ENCODE data around the gene ACAD10.
"Not testable (repeated sequence)": the region's sequence is repeated elsewhere in the genome, so short reads cannot be mapped to it uniquely, and the experiment has no call there.

The ACAD10 gene

GRCh38 chr12:111720457-111720856, 34.6 kb downstream of the ACAD10 start:
- Histone ChIP-seq H3K4me1 (ENCODE audit: control insufficient read depth, low read length) (peaks cover 9% of the 10 kb centered on the region), H3K36me3 (ENCODE audit: control insufficient read depth, low read length) (peaks cover 36% of the 10 kb centered on the region), H3K79me2 (ENCODE audit: control insufficient read depth, low read length) (no peaks in the 10 kb centered on the region), H4K20me1 (ENCODE audit: control insufficient read depth, insufficient read depth, low read depth, low read length) (no peaks in the 10 kb centered on the region), H3K4me3 (ENCODE audit: low read length) (no peak overlapping the region), H3K9me2 (replicated peaks; ENCODE audit: control insufficient read depth, low read length) (no peaks in the 10 kb centered on the region), H3K27me3 (ENCODE audit: control insufficient read depth, low read length) (no peaks in the 10 kb centered on the region), H3F3A (ENCODE audit: control insufficient read depth, insufficient read depth) (0 out of 2 replicates have a peak, but pooled peaks cover 7% of the 10 kb centered on the region), H3K27ac (ENCODE audit: low read depth, low read length) (no peak overlapping the region), H3K4me2 (ENCODE audit: low read length) (no peak overlapping the region), H3K9me3 (ENCODE audit: control insufficient read depth, insufficient read depth, low read length) (no peaks in the 10 kb centered on the region)
- TF ChIP-seq CTCF (IDR thresholded peaks at IDR 0.05; ENCODE audit: low read depth, low read length, poor library complexity, severe bottlenecking): no peak
- TF ChIP-seq EZH2phosphoT487 (IDR thresholded peaks at IDR 0.05; ENCODE audit: borderline replicate concordance, low read length): no peak

GRCh38 chr12:111723646-111724360, 38.0 kb downstream of the ACAD10 start:
- H3K4me3 ChIP-seq (ENCODE audit: low read length); H3F3A ChIP-seq (ENCODE audit: control insufficient read depth, insufficient read depth); H3K79me2 ChIP-seq (ENCODE audit: control insufficient read depth, low read length); H3K9me3 ChIP-seq (ENCODE audit: control insufficient read depth, insufficient read depth, low read length); H3K9me2 ChIP-seq (replicated peaks; ENCODE audit: control insufficient read depth, low read length); H3K27me3 ChIP-seq (ENCODE audit: control insufficient read depth, low read length); H3K27ac ChIP-seq (ENCODE audit: low read depth, low read length); H3K4me2 ChIP-seq (ENCODE audit: low read length); H4K20me1 ChIP-seq (ENCODE audit: control insufficient read depth, insufficient read depth, low read depth, low read length): not testable (repeated sequence)
- Histone ChIP-seq H3K4me1 (ENCODE audit: control insufficient read depth, low read length) (peaks cover 35% of the 10 kb centered on the region), H3K36me3 (ENCODE audit: control insufficient read depth, low read length) (peaks cover 30% of the 10 kb centered on the region)

GRCh38 chr12:111728795-111729194, 42.9 kb downstream of the ACAD10 start:
- no peaks in the 10 kb centered on the region for H3K9me2 ChIP-seq (replicated peaks; ENCODE audit: control insufficient read depth, low read length)
- TF ChIP-seq CTCF (IDR thresholded peaks at IDR 0.05; ENCODE audit: low read depth, low read length, poor library complexity, severe bottlenecking) (no peak), EZH2phosphoT487 (IDR thresholded peaks at IDR 0.05; ENCODE audit: borderline replicate concordance, low read length) (no peak)
- peak overlapping the region; percentile 92 for H3K4me2 ChIP-seq (ENCODE audit: low read length)
- H4K20me1 ChIP-seq (ENCODE audit: control insufficient read depth, insufficient read depth, low read depth, low read length): no peaks in the 10 kb centered on the region
- peaks cover 84% of the 10 kb centered on the region for H3K4me1 ChIP-seq (ENCODE audit: control insufficient read depth, low read length)
- no peaks in the 10 kb centered on the region for H3K79me2 ChIP-seq (ENCODE audit: control insufficient read depth, low read length)
- H3K36me3 ChIP-seq (ENCODE audit: control insufficient read depth, low read length): peaks cover 38% of the 10 kb centered on the region
- peak overlapping the region; percentile 99 for H3K27ac ChIP-seq (ENCODE audit: low read depth, low read length)
- no peaks in the 10 kb centered on the region for H3K27me3 ChIP-seq (ENCODE audit: control insufficient read depth, low read length)
- peaks cover 21% of the 10 kb centered on the region for H3F3A ChIP-seq (ENCODE audit: control insufficient read depth, insufficient read depth)
- peak overlapping the region; percentile 70; the same call in 1 of the 2 replicates for H3K4me3 ChIP-seq (ENCODE audit: low read length)
- H3K9me3 ChIP-seq (ENCODE audit: control insufficient read depth, insufficient read depth, low read length): peaks cover 7% of the 10 kb centered on the region

GRCh38 chr12:111730420-111730819, 44.6 kb downstream of the ACAD10 start:
- H3K27ac ChIP-seq (ENCODE audit: low read depth, low read length): peak overlapping the region; percentile 99
- H3K9me2 ChIP-seq (replicated peaks; ENCODE audit: control insufficient read depth, low read length): no peaks in the 10 kb centered on the region
- peaks cover 41% of the 10 kb centered on the region for H3K36me3 ChIP-seq (ENCODE audit: control insufficient read depth, low read length)
- H3K79me2 ChIP-seq (ENCODE audit: control insufficient read depth, low read length): no peaks in the 10 kb centered on the region
- H3K4me3 ChIP-seq (ENCODE audit: low read length): peak overlapping the region; percentile 70
- H4K20me1 ChIP-seq (ENCODE audit: control insufficient read depth, insufficient read depth, low read depth, low read length): no peaks in the 10 kb centered on the region
- H3K9me3 ChIP-seq (ENCODE audit: control insufficient read depth, insufficient read depth, low read length): peaks cover 7% of the 10 kb centered on the region
- H3K4me2 ChIP-seq (ENCODE audit: low read length): peak overlapping the region; percentile 92
- H3K27me3 ChIP-seq (ENCODE audit: control insufficient read depth, low read length): no peaks in the 10 kb centered on the region
- H3K4me1 ChIP-seq (ENCODE audit: control insufficient read depth, low read length): peaks cover 83% of the 10 kb centered on the region
- TF ChIP-seq EZH2phosphoT487 (IDR thresholded peaks at IDR 0.05; ENCODE audit: borderline replicate concordance, low read length) (no peak), CTCF (IDR thresholded peaks at IDR 0.05; ENCODE audit: low read depth, low read length, poor library complexity, severe bottlenecking) (peak; percentile 22)
- peaks cover 18% of the 10 kb centered on the region for H3F3A ChIP-seq (ENCODE audit: control insufficient read depth, insufficient read depth)

Measured in DOHH2 (cell line).